C4-2B (cell line): ENCODE data around the gene PHAF1.

Experiments used
- ZFX ChIP-seq: fragments of 450-650 bp; IDR thresholded peaks from 2 replicates; pipeline ENCODE4 v1.6.1; 2017
- TF ChIP-seq, protein P1 (sequence below): fragments of 450-650 bp; conservative IDR thresholded peaks from 2 replicates; pipeline ENCODE4 v1.5.1; 2017; ENCODE audit warnings: mild to moderate bottlenecking

DNA sequence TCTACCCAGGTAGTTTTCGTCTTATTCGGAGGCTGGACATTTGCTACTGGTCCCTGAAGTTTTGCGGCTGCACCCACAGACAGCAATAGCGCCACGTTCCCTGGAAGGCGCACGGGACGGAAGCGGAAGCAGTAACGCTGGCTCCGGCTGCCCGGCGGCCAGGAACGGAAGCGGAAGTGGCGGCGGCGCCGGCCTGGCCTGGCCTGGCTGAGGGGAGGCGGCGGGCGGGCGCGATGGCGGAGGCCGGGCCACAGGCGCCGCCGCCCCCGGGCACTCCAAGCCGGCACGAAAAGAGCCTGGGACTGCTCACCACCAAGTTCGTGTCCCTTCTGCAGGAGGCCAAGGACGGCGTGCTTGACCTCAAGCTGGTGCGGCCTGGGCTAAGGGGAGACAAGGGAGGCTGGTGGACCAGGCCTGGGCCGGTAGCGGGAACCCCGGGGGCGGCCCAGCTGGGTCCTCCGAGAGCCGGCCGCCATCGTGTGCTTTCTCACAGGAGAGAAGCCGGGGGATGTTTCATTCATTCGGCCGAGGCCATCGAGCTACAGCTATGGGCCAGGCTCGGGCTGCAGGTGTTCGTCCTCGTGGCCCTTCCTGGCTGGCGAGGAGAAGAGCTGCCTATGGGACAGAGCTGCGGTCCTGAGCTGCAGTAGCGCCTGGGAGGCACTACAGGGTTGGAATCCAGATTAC lies 82.4 kb downstream of the PHAF1 start, which contains the start of gene E2F4:
- TF ChIP-seq, protein P1, sequence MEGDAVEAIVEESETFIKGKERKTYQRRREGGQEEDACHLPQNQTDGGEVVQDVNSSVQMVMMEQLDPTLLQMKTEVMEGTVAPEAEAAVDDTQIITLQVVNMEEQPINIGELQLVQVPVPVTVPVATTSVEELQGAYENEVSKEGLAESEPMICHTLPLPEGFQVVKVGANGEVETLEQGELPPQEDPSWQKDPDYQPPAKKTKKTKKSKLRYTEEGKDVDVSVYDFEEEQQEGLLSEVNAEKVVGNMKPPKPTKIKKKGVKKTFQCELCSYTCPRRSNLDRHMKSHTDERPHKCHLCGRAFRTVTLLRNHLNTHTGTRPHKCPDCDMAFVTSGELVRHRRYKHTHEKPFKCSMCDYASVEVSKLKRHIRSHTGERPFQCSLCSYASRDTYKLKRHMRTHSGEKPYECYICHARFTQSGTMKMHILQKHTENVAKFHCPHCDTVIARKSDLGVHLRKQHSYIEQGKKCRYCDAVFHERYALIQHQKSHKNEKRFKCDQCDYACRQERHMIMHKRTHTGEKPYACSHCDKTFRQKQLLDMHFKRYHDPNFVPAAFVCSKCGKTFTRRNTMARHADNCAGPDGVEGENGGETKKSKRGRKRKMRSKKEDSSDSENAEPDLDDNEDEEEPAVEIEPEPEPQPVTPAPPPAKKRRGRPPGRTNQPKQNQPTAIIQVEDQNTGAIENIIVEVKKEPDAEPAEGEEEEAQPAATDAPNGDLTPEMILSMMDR, result no peak
- peak; percentile 98 for TF ChIP-seq ZFX
